HepG2 (cell line): Measurements from ENCODE around the gene FGF19. TPM values are rescaled to one million over a fixed set of nuclear protein-coding genes. Genes with fewer than 3 reads are reported as not detected.
A peak's percentile ranks its signal among the peaks of the same experiment; 100 is the strongest.

ENCODE experiments used
- CBX2 ChIP-seq, 2 experiments: fragments of 200-600 bp in 1 of 2; sonication (generic); formaldehyde crosslinking in 1 of 2; IDR thresholded peaks; 2 replicates each; pipeline versions ENCODE4 v1.7.0 to v1.8.1; 2018 to 2022; ENCODE audit warnings: low read depth in 2 of 2, low read length in 1 of 2, mild to moderate bottlenecking in 1 of 2, missing genetic modification reagents in 1 of 2
- CSRNP2 ChIP-seq: sonication (generic); formaldehyde crosslinking; conservative IDR thresholded peaks from 2 replicates; pipeline ENCODE4 v1.8.0; 2022; ENCODE audit warnings: low read depth, missing genetic modification reagents
- FLYWCH1 ChIP-seq: sonication (generic); formaldehyde crosslinking; IDR thresholded peaks from 2 replicates; pipeline ENCODE4 v1.8.1; 2023; ENCODE audit warnings: mild to moderate bottlenecking, missing genetic modification reagents
- HMGA1 ChIP-seq: sonication (generic); formaldehyde crosslinking; conservative IDR thresholded peaks from 2 replicates; pipeline ENCODE4 v1.4.0; 2020; ENCODE audit warnings: missing genetic modification reagents
- HNRNPH1 ChIP-seq: fragments of 200-400 bp; formaldehyde crosslinking; optimal IDR thresholded peaks from 2 replicates; pipeline ENCODE3; 2017; ENCODE audit warnings: mild to moderate bottlenecking, low read depth, low read length
- HNRNPLL ChIP-seq: fragments of 200-400 bp; formaldehyde crosslinking; IDR thresholded peaks from 2 replicates; pipeline ENCODE4 v1.6.1; 2017; ENCODE audit warnings: mild to moderate bottlenecking, low read depth, low read length; ENCODE audit not compliant: poor library complexity, severe bottlenecking
- ISL2 ChIP-seq: sonication (generic); formaldehyde crosslinking; IDR thresholded peaks from 2 replicates; pipeline ENCODE4 v1.5.0; 2020; ENCODE audit warnings: missing genetic modification reagents
- KLF6 ChIP-seq: IDR thresholded peaks from 2 replicates; pipeline ENCODE4 v1.8.0; 2016; ENCODE audit warnings: missing biosample characterization, missing genetic modification reagents
- MAFG ChIP-seq: sonication (generic); formaldehyde crosslinking; IDR thresholded peaks from 2 replicates; pipeline ENCODE4 v1.5.1; 2020; ENCODE audit warnings: mild to moderate bottlenecking, missing genetic modification reagents
- MAFK ChIP-seq, 2 experiments: IDR thresholded peaks in 1 of 2; conservative IDR thresholded peaks in 1 of 2; 2 replicates each; pipeline ENCODE4 v1.6.1; 2011; ENCODE audit warnings: improper control_type of control experiment in 2 of 2, low read length in 2 of 2
- MIXL1 ChIP-seq: IDR thresholded peaks from 2 replicates; pipeline ENCODE4 v1.6.1; 2016
- NONO ChIP-seq, 2 experiments: fragments of 450-650 bp in 1 of 2; sonication (generic) in 1 of 2; formaldehyde crosslinking in 1 of 2; IDR thresholded peaks in 1 of 2; conservative IDR thresholded peaks in 1 of 2; 2 replicates each; pipeline versions ENCODE4 v1.6.1 to v1.8.0; 2017 to 2022; ENCODE audit warnings: mild to moderate bottlenecking in 1 of 2, missing genetic modification reagents in 1 of 2, moderate library complexity in 1 of 2
- RAD51 ChIP-seq: fragments of 450-650 bp; IDR thresholded peaks from 2 replicates; pipeline ENCODE4 v1.6.1; 2016; ENCODE audit warnings: borderline replicate concordance
- SPEN ChIP-seq: sonication (generic); formaldehyde crosslinking; IDR thresholded peaks from 2 replicates; pipeline ENCODE4 v1.5.1; 2020; ENCODE audit warnings: low read depth, mild to moderate bottlenecking, missing genetic modification reagents
- TEAD3 ChIP-seq: optimal IDR thresholded peaks from 2 replicates; pipeline ENCODE3; 2016; ENCODE audit warnings: borderline replicate concordance
- TMF1 ChIP-seq: sonication (generic); formaldehyde crosslinking; IDR thresholded peaks from 2 replicates; pipeline ENCODE4 v1.8.1; 2022; ENCODE audit warnings: low read depth, missing genetic modification reagents
- ZNF251 ChIP-seq: sonication (generic); formaldehyde crosslinking; IDR thresholded peaks from 2 replicates; pipeline ENCODE4 v1.9.0; 2021; ENCODE audit warnings: mild to moderate bottlenecking, missing genetic modification reagents
- ZNF3 ChIP-seq: IDR thresholded peaks from 2 replicates; pipeline ENCODE4 v1.7.0; 2017; ENCODE audit warnings: inconsistent platforms
- ZNF335 ChIP-seq: sonication (generic); formaldehyde crosslinking; IDR thresholded peaks from 2 replicates; pipeline ENCODE4 v1.4.0; 2020; ENCODE audit warnings: missing genetic modification reagents
- ZNF441 ChIP-seq: sonication (generic); formaldehyde crosslinking; IDR thresholded peaks from 2 replicates; pipeline ENCODE4 v1.7.0; 2021; ENCODE audit warnings: missing genetic modification reagents, borderline replicate concordance
- ZNF558 ChIP-seq: sonication (generic); formaldehyde crosslinking; IDR thresholded peaks from 2 replicates; pipeline ENCODE4 v1.9.0; 2022; ENCODE audit warnings: mild to moderate bottlenecking, missing genetic modification reagents, borderline replicate concordance
- ZNF644 ChIP-seq: IDR thresholded peaks from 2 replicates; pipeline ENCODE4 v1.6.1; 2016; ENCODE audit warnings: low read depth
- ZNF672 ChIP-seq: sonication (generic); formaldehyde crosslinking; IDR thresholded peaks from 2 replicates; pipeline ENCODE4 v1.8.1; 2022; ENCODE audit warnings: missing genetic modification reagents
- ZNF720 ChIP-seq: sonication (generic); formaldehyde crosslinking; IDR thresholded peaks from 2 replicates; pipeline ENCODE4 v1.4.0; 2020; ENCODE audit warnings: missing genetic modification reagents
- ZSCAN30 ChIP-seq: sonication (generic); formaldehyde crosslinking; IDR thresholded peaks from 2 replicates; pipeline ENCODE4 v1.5.0; 2020; ENCODE audit warnings: mild to moderate bottlenecking, missing genetic modification reagents
- polyA plus RNA-seq, 8 experiments: library from polyadenylated mRNA; depleted of rRNA in 3 of 8; stranded (reverse) in 7 of 8; unstranded in 1 of 8; fragments of >200 nt; fragmentation: Illumina TruSeq in 4 of 8; extraction: Trizol in 4 of 8; gene quantifications; 2 replicates each; pipeline versions ENCODE4 v1.2.1 to v1.2.3, GENCODE V29; 2011 to 2016; ENCODE audit warnings: low read depth in 4 of 8, missing spikeins in 1 of 8, mixed read lengths in 1 of 8; ENCODE audit not compliant: insufficient read depth in 1 of 8
- total RNA-seq, 5 experiments: library from RNA; depleted of rRNA; stranded (reverse); fragments of >200 nt; fragmentation: Illumina TruSeq; extraction: Trizol; gene quantifications; 2 replicates each; pipeline ENCODE4 v1.2.3, GENCODE V29; 2016; ENCODE audit warnings: low read depth in 1 of 5
- TF ChIP-seq, protein P1 (sequence below): sonication (generic); formaldehyde crosslinking; IDR thresholded peaks from 2 replicates; pipeline ENCODE4 v1.4.0; 2020; ENCODE audit warnings: missing genetic modification reagents

Gene FGF19
- total and polyA plus RNA-seq, 2 of the 13 experiments (the other 11 are each of a cell fraction or from before 2014, with no cell fraction given), result 0.07 TPM; not detected in 1

- TF ChIP-seq RAD51 (no peak), FLYWCH1 (CRISPR knock-in tag) (no peak), HNRNPH1 (no peak), CBX2 (IDR thresholded peaks at IDR 0.05; ENCODE audit: low read depth, low read length) (no peak), CBX2 (CRISPR knock-in tag; IDR thresholded peaks at IDR 0.05; ENCODE audit: low read depth) (peak; percentile 62; the same call in 1 of the 2 replicates), ZNF335 (CRISPR knock-in tag) (peak; percentile 80; the same call in 1 of the 2 replicates), ZNF644 (0 out of 2 replicates have a peak, but pooled peaks have one; percentile 46), CSRNP2 (no peak), ZSCAN30 (CRISPR knock-in tag) (no peak), ZNF251 (no peak; the same call in 1 of the 2 replicates), ZNF720 (CRISPR knock-in tag) (no peak), MAFK (conservative IDR thresholded peaks at IDR 0.05 in 1 of 2, IDR thresholded peaks at IDR 0.05 in 1 of 2; ENCODE audit: low read length in 2 of 2) (no peak), ZNF441 (CRISPR knock-in tag) (peak; percentile 63; the same call in 1 of the 2 replicates), ZNF672 (CRISPR knock-in tag) (no peak), MIXL1 (CRISPR knock-in tag) (peak; percentile 70), KLF6 (peak; percentile 63; the same call in 1 of the 2 replicates), ISL2 (CRISPR knock-in tag) (peak; percentile 86), SPEN (CRISPR knock-in tag) (peak; percentile 96), MAFG (CRISPR knock-in tag) (no peak), ZNF558 (CRISPR knock-in tag) (no peak), HNRNPLL (peak; percentile 31), TEAD3 (CRISPR knock-in tag) (peak; percentile 99), NONO (IDR thresholded peaks at IDR 0.05) (no peak), NONO (CRISPR knock-in tag; conservative IDR thresholded peaks at IDR 0.05) (peak; percentile 86; the same call in 1 of the 2 replicates), TMF1 (CRISPR knock-in tag) (0 out of 2 replicates have a peak, but pooled peaks have one; percentile 24), ZNF3 (CRISPR knock-in tag) (no peak), HMGA1 (CRISPR knock-in tag) (no peak)
- TF ChIP-seq, protein P1, sequence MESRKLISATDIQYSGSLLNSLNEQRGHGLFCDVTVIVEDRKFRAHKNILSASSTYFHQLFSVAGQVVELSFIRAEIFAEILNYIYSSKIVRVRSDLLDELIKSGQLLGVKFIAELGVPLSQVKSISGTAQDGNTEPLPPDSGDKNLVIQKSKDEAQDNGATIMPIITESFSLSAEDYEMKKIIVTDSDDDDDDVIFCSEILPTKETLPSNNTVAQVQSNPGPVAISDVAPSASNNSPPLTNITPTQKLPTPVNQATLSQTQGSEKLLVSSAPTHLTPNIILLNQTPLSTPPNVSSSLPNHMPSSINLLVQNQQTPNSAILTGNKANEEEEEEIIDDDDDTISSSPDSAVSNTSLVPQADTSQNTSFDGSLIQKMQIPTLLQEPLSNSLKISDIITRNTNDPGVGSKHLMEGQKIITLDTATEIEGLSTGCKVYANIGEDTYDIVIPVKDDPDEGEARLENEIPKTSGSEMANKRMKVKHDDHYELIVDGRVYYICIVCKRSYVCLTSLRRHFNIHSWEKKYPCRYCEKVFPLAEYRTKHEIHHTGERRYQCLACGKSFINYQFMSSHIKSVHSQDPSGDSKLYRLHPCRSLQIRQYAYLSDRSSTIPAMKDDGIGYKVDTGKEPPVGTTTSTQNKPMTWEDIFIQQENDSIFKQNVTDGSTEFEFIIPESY (CRISPR knock-in tag), result peak; percentile 67; the same call in 1 of the 2 replicates
Measured at GRCh38 chr11:69657911-69658625, 45.8 kb downstream of the FGF19 start (continued).
